Endothelial cell of umbilical vein (primary cell): ENCODE measurements around the gene GSG1L. TPM values are rescaled to one million over a fixed set of nuclear protein-coding genes. Genes with fewer than 3 reads are reported as not detected.

Experiments
- BruUV-seq: library from RNA; stranded (reverse); fragments of 400-500 nt; replicated peaks from 2 replicates; lab custom pipeline; 2021; lab: Mats Ljungman, UMichigan
- CTCF ChIA-PET: fragments of 300-600, 350-600 bp; sonication (Branson Sonifier 250); formaldehyde crosslinking; loops from one replicate; lab custom pipeline; 2021; ENCODE audit warnings: antibody characterized with exemption, inconsistent platforms; lab: Charles Lee
- POLR2A ChIA-PET: fragments of 300-600, 350-600 bp; sonication (Branson Sonifier 250); formaldehyde crosslinking; loops from one replicate; lab custom pipeline; 2021; ENCODE audit warnings: antibody characterized with exemption, inconsistent platforms; lab: Charles Lee
- DNase-seq: peaks from one replicate; pipeline ENCODE4 v3.0.0-alpha.2; 2011; ENCODE audit warnings: low read depth, low spot score
- FAIRE-seq: peaks from 2 replicates; lab custom pipeline; 2011; peaks lifted over from hg19 to GRCh38; lab: Jason Lieb, UNC
- H2AFZ ChIP-seq: 2 replicates; pipeline ENCODE4 v1.6.0; 2012; ENCODE audit warnings: low read depth, low read length, control low read depth, inconsistent platforms
- H3K27ac ChIP-seq: 2 replicates; pipeline ENCODE4 v1.5.1; 2011; ENCODE audit warnings: low read depth, mild to moderate bottlenecking, control low read depth, low read length, moderate library complexity; ENCODE audit not compliant: insufficient read depth
- H3K27me3 ChIP-seq, 2 experiments: 2 replicates each; pipeline versions ENCODE4 v1.6.0 to v1.6.1; 2011; ENCODE audit warnings: low read length in 2 of 2, mixed read lengths in 1 of 2; ENCODE audit not compliant: control insufficient read depth in 2 of 2, insufficient read depth in 2 of 2
- H3K36me3 ChIP-seq, 2 experiments: 2 replicates in 1 of 2; 3 replicates in 1 of 2; pipeline ENCODE4 v1.5.1; 2011; ENCODE audit warnings: low read length in 2 of 2, mild to moderate bottlenecking in 1 of 2, moderate library complexity in 1 of 2; ENCODE audit not compliant: control insufficient read depth in 2 of 2, insufficient read depth in 2 of 2; ENCODE audit errors: extremely low read depth in 1 of 2
- H3K4me1 ChIP-seq: 3 replicates; pipeline ENCODE4 v1.5.1; 2011; ENCODE audit warnings: mild to moderate bottlenecking, low read length; ENCODE audit not compliant: control insufficient read depth, insufficient read depth; ENCODE audit errors: extremely low read depth
- H3K4me2 ChIP-seq: 2 replicates; pipeline ENCODE4 v1.6.1; 2011; ENCODE audit warnings: low read length, control low read depth, mixed read lengths; ENCODE audit not compliant: insufficient read depth
- H3K4me3 ChIP-seq, 3 experiments: fragments of 200-600 bp in 1 of 3; sonication (generic), shearing (Covaris generic) in 1 of 3; replicated peaks in 1 of 3; 2 replicates each; pipeline ENCODE4 v1.5.1; 2011 to 2016; ENCODE audit warnings: control low read depth in 3 of 3, low read length in 3 of 3, mild to moderate bottlenecking in 2 of 3, inconsistent platforms in 1 of 3, low read depth in 1 of 3, moderate library complexity in 1 of 3; ENCODE audit not compliant: insufficient read depth in 1 of 3
- H3K79me2 ChIP-seq: 2 replicates; pipeline ENCODE4 v1.6.0; 2012; ENCODE audit warnings: low read length, inconsistent platforms; ENCODE audit not compliant: control insufficient read depth, insufficient read depth
- H3K9ac ChIP-seq: replicated peaks from 2 replicates; pipeline ENCODE3; 2011; ENCODE audit warnings: low read length, control low read depth; ENCODE audit not compliant: insufficient read depth; ENCODE audit errors: extremely low read depth
- H3K9me1 ChIP-seq: replicated peaks from 3 replicates; pipeline ENCODE4 v1.6.0; 2011; ENCODE audit warnings: mild to moderate bottlenecking, low read length; ENCODE audit not compliant: control insufficient read depth, insufficient read depth; ENCODE audit errors: extremely low read depth
- H3K9me3 ChIP-seq: replicated peaks from 2 replicates; pipeline ENCODE4 v1.5.1; 2012; ENCODE audit warnings: low read length, inconsistent platforms; ENCODE audit not compliant: control insufficient read depth, insufficient read depth
- H4K20me1 ChIP-seq: replicated peaks from 2 replicates; pipeline ENCODE3; 2011; ENCODE audit warnings: mild to moderate bottlenecking, low read length; ENCODE audit not compliant: control insufficient read depth, insufficient read depth; ENCODE audit errors: extremely low read depth
- CTCF ChIP-seq, 2 donors: IDR thresholded peaks; 1 replicate in 1 of 2; 2 replicates in 1 of 2; pipeline ENCODE4 v1.5.1; 2011; ENCODE audit warnings: low read length in 2 of 2, mild to moderate bottlenecking in 2 of 2, moderate library complexity in 2 of 2, control low read depth in 1 of 2, inconsistent platforms in 1 of 2, low read depth in 1 of 2; ENCODE audit not compliant: insufficient read depth in 1 of 2; ENCODE audit errors: extremely low read depth in 1 of 2
- EZH2 ChIP-seq: IDR thresholded peaks from 2 replicates; pipeline ENCODE4 v1.6.1; 2012; ENCODE audit warnings: borderline replicate concordance, low read depth, mild to moderate bottlenecking, moderate library complexity, low read length, inconsistent platforms; ENCODE audit not compliant: severe bottlenecking
- FOS ChIP-seq: IDR thresholded peaks from 2 replicates; pipeline ENCODE4 v1.6.1; 2011; ENCODE audit warnings: mild to moderate bottlenecking, low read length, moderate library complexity, borderline replicate concordance; ENCODE audit not compliant: insufficient read depth
- GATA2 ChIP-seq: IDR thresholded peaks from 2 replicates; pipeline ENCODE4 v1.7.0; 2011; ENCODE audit warnings: low read depth, mild to moderate bottlenecking, moderate library complexity, mixed read lengths, low read length; ENCODE audit not compliant: insufficient read length, insufficient read depth
- JUN ChIP-seq: IDR thresholded peaks from 2 replicates; pipeline ENCODE4 v1.6.1; 2011; ENCODE audit warnings: borderline replicate concordance, low read depth; ENCODE audit not compliant: insufficient read length, insufficient read depth
- MAX ChIP-seq: IDR thresholded peaks from 2 replicates; pipeline ENCODE4 v1.6.1; 2011; ENCODE audit not compliant: insufficient read depth, insufficient read length
- MYC ChIP-seq: IDR thresholded peaks from one replicate; pipeline ENCODE4 v1.6.1; 2011; ENCODE audit warnings: mild to moderate bottlenecking, low read depth, low read length
- POLR2A ChIP-seq: IDR thresholded peaks from 2 replicates; pipeline ENCODE4 v1.6.1; 2012; ENCODE audit warnings: low read depth, mild to moderate bottlenecking, control low read depth, low read length
- POLR2AphosphoS5 ChIP-seq: IDR thresholded peaks from 2 replicates; pipeline ENCODE4 v1.6.1; 2012; ENCODE audit warnings: low read depth, mild to moderate bottlenecking, control low read depth, low read length, moderate library complexity; ENCODE audit not compliant: insufficient read depth
- dilution Hi-C: fragments of 300-500 bp; cut with MboI; formaldehyde crosslinking; loops from one replicate; pipeline ENCODE4 v1.15.0; 2019; ENCODE audit warnings: low sequenced_read_pairs; ENCODE audit not compliant: extremely low pct_ligation_motif_present
- intact Hi-C: fragments of 100-400 bp; cut with micrococcal nuclease; formaldehyde crosslinking; loops from one replicate; pipeline ENCODE4 v1.10.0; 2022
- polyA plus RNA-seq, 4 experiments: library from polyadenylated mRNA; depleted of rRNA in 3 of 4; stranded (reverse) in 3 of 4; unstranded in 1 of 4; fragments of >200 nt; gene quantifications; 2 replicates each; pipeline versions ENCODE4 v1.2.1 to v1.2.3, GENCODE V29; 2011 to 2012; ENCODE audit warnings: missing spikeins in 1 of 4
- total RNA-seq: library from RNA; stranded (reverse); gene quantifications from 2 replicates; pipeline ENCODE4 v1.2.3, GENCODE V29; 2021

Gene GSG1L
- total and polyA plus RNA-seq, 2 donors (not counting 3 experiments of a cell fraction or from before 2014, with no cell fraction given) = 0.06 TPM; not detected in 1

GRCh38 chr16:27862953-27863352 is 200.6 kb downstream of the GSG1L start:
- CTCF ChIA-PET = interaction anchor here (1.3 to 3.6 kb wide), 3 partner anchors 172 to 223 kb away, joined by 5 to 27 read pairs (median 24); no protein-coding TSS in a partner anchor
- Histone ChIP-seq H3K4me2 (no peak overlapping the region), H3K4me3 (no peak overlapping the region), H4K20me1 (no peaks in the 10 kb centered on the region), H3K9me1 (no peaks in the 10 kb centered on the region), H3K27ac (no peak overlapping the region), H2AFZ (no peak overlapping the region), H3K79me2 (no peaks in the 10 kb centered on the region), H3K36me3 (no peaks in the 10 kb centered on the region), H3K27me3 (no peaks in the 10 kb centered on the region), H3K4me1 (no peaks in the 10 kb centered on the region), H3K9me3 (no peaks in the 10 kb centered on the region), H3K9ac (no peak overlapping the region)
- intact Hi-C loops (no loop called here), dilution Hi-C loops (no loop called here)
- DNase-seq (no peak), FAIRE-seq (no peak)
- no TSS peak for BruUV-seq
- TF ChIP-seq POLR2AphosphoS5 = no peak
- POLR2A ChIA-PET = no interaction called here

- FAIRE-seq (no peak), DNase-seq (no peak)
- no peaks in the 10 kb centered on the region for H3K9me3 ChIP-seq
- no peaks in the 10 kb centered on the region for H3K79me2 ChIP-seq
- no peaks in the 10 kb centered on the region for H4K20me1 ChIP-seq
- TF ChIP-seq JUN = no peak
- TF ChIP-seq CTCF (IDR thresholded peaks at IDR 0.05; ENCODE audit: extremely low read depth in 1 of 2, insufficient read depth in 1 of 2, low read depth in 1 of 2, low read length in 2 of 2) = no peak
- TF ChIP-seq FOS = no peak
- no peak for TF ChIP-seq POLR2AphosphoS5
- no peak for TF ChIP-seq EZH2
- no peak for TF ChIP-seq MYC
- no peak for TF ChIP-seq GATA2
- no peak for TF ChIP-seq POLR2A
- TF ChIP-seq MAX = no peak
- ChIA-PET CTCF (interaction anchor here (1.5 to 2.5 kb wide), 2 partner anchors 169 to 221 kb away, joined by 4 to 6 read pairs; no protein-coding TSS in a partner anchor), POLR2A (interaction anchor here (1.1 kb wide), 1 partner anchor 7 kb away, joined by 5 read pairs; no protein-coding TSS in a partner anchor)
- H3K27me3 ChIP-seq = peaks cover 0 to 2% of the 10 kb centered on the region in 2 experiments
- H3K9ac ChIP-seq = no peak overlapping the region
- H3K27ac ChIP-seq = no peak overlapping the region
- H3K9me1 ChIP-seq = no peaks in the 10 kb centered on the region
- no peak overlapping the region for H2AFZ ChIP-seq
- no peak overlapping the region for H3K4me2 ChIP-seq
- no peaks in the 10 kb centered on the region for H3K36me3 ChIP-seq
- BruUV-seq = no TSS peak
- intact Hi-C loops = no loop called here
- no peaks in the 10 kb centered on the region for H3K4me1 ChIP-seq
- no peak overlapping the region for H3K4me3 ChIP-seq
- dilution Hi-C loops = no loop called here
Observed at GRCh38 chr16:27860091-27860490, 203.4 kb downstream of the GSG1L start.
